Esophagus squamous epithelium (tissue), 4 donors: ENCODE data around the gene EIF3F.

Experiments used
- POLR2A ChIP-seq, 4 donors: fragments of 450-650 bp; IDR thresholded peaks; one replicate each; pipeline ENCODE4 v1.6.1; 2017; ENCODE audit warnings: antibody characterized with exemption in 4 of 4, mild to moderate bottlenecking in 4 of 4, moderate library complexity in 3 of 4
- TF ChIP-seq, protein P1 (sequence below), 6 experiments: fragments of 450-650 bp in 4 of 6; fragments of 200-600 bp in 2 of 6; sonication (generic) in 2 of 6; IDR thresholded peaks; one replicate each; pipeline ENCODE4 v1.5.1; 2016 to 2019; ENCODE audit warnings: antibody characterized with exemption in 6 of 6, mild to moderate bottlenecking in 4 of 6, moderate library complexity in 4 of 6

DNA sequence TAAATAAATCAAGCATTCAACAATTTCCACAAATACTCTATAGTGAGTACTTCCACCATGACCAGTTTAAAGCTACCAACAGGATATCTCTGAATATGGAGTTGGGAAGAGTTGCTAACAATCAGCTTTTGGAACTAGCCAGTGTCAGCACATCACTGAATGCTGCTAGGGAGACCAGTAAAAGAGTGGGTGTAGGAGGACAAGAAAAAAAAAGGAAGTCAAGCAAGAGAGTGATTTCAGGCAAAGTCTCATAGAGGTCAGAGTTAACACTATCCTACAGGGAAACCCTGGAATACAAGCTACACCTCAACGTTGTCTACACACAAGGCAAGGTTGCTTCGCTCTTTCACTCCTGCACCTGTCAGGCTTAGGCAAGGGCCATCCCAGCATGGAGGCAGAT lies 24.2 kb downstream of the EIF3F start:
- no peak for TF ChIP-seq POLR2A (IDR thresholded peaks at IDR 0.05)
- TF ChIP-seq, protein P1, sequence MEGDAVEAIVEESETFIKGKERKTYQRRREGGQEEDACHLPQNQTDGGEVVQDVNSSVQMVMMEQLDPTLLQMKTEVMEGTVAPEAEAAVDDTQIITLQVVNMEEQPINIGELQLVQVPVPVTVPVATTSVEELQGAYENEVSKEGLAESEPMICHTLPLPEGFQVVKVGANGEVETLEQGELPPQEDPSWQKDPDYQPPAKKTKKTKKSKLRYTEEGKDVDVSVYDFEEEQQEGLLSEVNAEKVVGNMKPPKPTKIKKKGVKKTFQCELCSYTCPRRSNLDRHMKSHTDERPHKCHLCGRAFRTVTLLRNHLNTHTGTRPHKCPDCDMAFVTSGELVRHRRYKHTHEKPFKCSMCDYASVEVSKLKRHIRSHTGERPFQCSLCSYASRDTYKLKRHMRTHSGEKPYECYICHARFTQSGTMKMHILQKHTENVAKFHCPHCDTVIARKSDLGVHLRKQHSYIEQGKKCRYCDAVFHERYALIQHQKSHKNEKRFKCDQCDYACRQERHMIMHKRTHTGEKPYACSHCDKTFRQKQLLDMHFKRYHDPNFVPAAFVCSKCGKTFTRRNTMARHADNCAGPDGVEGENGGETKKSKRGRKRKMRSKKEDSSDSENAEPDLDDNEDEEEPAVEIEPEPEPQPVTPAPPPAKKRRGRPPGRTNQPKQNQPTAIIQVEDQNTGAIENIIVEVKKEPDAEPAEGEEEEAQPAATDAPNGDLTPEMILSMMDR (IDR thresholded peaks at IDR 0.05), result no peak
